ENCODE data around the gene SORCS2.

Gene SORCS2

DNA sequence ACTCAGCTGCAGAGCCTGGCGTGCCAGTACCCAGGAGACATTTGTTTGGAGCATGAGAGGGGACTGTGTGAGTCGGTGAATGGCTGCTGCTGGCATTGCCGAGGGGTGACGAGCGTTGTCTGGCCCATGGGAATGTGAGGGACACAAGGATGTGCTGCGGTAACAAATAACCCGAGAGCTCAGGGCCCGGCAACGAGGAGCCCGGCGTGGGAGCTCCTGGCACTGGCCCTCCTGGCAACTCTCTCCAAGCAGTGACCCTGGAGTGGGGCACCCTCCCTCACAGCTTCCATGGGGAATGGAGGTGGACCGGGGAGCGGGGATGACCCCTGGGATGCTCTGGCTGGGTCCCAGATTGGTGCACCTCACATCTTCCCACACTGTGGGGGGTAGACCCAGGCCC lies 44.0 kb upstream of the SORCS2 start:
- H3K9ac ChIP-seq (ENCODE audit: low read length) = no peak overlapping the region
- no peaks in the 10 kb centered on the region for H4K20me1 ChIP-seq (ENCODE audit: insufficient read depth, low read length)
- H2AFZ ChIP-seq (ENCODE audit: low read depth, low read length) = no peak overlapping the region
- H3K27me3 ChIP-seq (ENCODE audit: low read depth, low read length) = peaks cover 22% of the 10 kb centered on the region
- no peaks in the 10 kb centered on the region for H3K36me3 ChIP-seq (replicated peaks; ENCODE audit: low read depth, low read length)
- no peaks in the 10 kb centered on the region for H3K9me3 ChIP-seq (ENCODE audit: insufficient read depth, low read length)
- no peak overlapping the region for H3K4me2 ChIP-seq (ENCODE audit: low read length)
- no peaks in the 10 kb centered on the region for H3K4me1 ChIP-seq (ENCODE audit: low read length)
- TF ChIP-seq, protein P1, sequence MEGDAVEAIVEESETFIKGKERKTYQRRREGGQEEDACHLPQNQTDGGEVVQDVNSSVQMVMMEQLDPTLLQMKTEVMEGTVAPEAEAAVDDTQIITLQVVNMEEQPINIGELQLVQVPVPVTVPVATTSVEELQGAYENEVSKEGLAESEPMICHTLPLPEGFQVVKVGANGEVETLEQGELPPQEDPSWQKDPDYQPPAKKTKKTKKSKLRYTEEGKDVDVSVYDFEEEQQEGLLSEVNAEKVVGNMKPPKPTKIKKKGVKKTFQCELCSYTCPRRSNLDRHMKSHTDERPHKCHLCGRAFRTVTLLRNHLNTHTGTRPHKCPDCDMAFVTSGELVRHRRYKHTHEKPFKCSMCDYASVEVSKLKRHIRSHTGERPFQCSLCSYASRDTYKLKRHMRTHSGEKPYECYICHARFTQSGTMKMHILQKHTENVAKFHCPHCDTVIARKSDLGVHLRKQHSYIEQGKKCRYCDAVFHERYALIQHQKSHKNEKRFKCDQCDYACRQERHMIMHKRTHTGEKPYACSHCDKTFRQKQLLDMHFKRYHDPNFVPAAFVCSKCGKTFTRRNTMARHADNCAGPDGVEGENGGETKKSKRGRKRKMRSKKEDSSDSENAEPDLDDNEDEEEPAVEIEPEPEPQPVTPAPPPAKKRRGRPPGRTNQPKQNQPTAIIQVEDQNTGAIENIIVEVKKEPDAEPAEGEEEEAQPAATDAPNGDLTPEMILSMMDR (IDR thresholded peaks at IDR 0.05; ENCODE audit: low read depth, low read length) = no peak
- TF ChIP-seq EZH2phosphoT487 (IDR thresholded peaks at IDR 0.05; ENCODE audit: low read depth) = no peak
- no peak overlapping the region for H3K27ac ChIP-seq (ENCODE audit: low read length)
- no peaks in the 10 kb centered on the region for H3K79me2 ChIP-seq (ENCODE audit: low read length)
- H3K4me3 ChIP-seq (ENCODE audit: low read length) = no peak overlapping the region

DNA sequence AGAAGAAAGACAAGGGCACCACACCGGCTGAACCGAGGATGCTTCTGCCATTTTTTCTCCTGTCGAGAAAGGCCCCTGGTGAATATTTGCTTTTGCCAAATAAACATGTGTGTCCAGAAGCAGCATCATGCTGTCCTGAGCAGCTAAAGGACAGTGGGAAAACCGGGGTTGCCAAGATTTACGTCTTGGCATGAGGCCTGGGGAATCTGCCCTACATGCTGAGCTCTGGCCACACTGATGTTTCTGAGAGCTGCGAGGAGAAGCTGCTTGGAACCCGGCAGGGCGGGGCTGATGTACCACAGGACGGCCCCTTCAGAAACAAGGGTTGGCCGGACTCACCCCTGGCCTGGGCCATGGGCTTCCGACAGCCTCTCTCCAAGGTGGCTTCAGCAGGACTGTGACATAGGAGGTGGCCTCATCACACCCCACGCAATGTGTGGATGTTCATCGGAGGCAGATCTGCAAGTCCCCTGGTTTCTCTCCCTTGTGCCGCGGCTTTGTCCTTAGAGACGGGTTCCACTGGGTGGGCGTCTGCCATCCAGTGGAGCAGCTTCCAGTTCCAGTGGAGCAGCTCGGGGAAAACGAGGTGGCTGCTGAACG lies 42.2 kb upstream of the SORCS2 start:
- no peak overlapping the region for H3K27ac ChIP-seq (ENCODE audit: low read length)
- no peak overlapping the region for H2AFZ ChIP-seq (ENCODE audit: low read depth, low read length)
- no peaks in the 10 kb centered on the region for H4K20me1 ChIP-seq (ENCODE audit: insufficient read depth, low read length)
- no peak overlapping the region for H3K9ac ChIP-seq (ENCODE audit: low read length)
- no peak overlapping the region for H3K4me3 ChIP-seq (ENCODE audit: low read length)
- no peak overlapping the region for H3K4me2 ChIP-seq (ENCODE audit: low read length)
- H3K79me2 ChIP-seq (ENCODE audit: low read length) = no peaks in the 10 kb centered on the region
- H3K27me3 ChIP-seq (ENCODE audit: low read depth, low read length) = peaks cover 29% of the 10 kb centered on the region
- TF ChIP-seq, protein P1 (IDR thresholded peaks at IDR 0.05; ENCODE audit: low read depth, low read length) = no peak
- TF ChIP-seq EZH2phosphoT487 (IDR thresholded peaks at IDR 0.05; ENCODE audit: low read depth) = no peak
- no peaks in the 10 kb centered on the region for H3K4me1 ChIP-seq (ENCODE audit: low read length)
- no peaks in the 10 kb centered on the region for H3K36me3 ChIP-seq (replicated peaks; ENCODE audit: low read depth, low read length)
- H3K9me3 ChIP-seq (ENCODE audit: insufficient read depth, low read length) = no peaks in the 10 kb centered on the region

DNA sequence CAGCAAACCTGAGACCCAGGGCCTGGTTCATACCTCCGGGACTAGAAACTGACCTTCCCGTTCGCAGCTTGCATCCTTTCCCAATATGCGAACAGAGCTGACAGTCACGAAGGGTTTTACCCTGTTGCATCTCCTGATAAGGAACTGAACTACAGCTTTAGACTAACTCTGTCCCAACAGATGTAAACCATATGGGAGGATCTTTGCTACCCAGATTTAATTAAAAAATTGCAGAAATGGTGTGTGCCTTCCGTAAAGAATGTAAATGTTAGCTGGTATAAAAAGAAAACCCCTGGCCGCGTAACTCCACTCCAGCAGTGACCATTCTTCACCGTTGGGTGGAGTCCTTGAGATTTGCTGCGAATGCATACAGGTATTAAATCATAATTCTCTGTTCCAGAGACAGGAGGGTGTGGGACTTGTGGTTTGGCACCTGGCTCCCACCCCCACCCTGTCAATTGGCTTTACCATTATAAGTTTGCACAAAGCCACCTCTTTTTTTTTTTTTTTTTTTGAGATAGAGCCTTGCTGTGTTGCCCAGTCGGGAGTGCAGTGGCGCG lies 40.6 kb upstream of the SORCS2 start:
- H3K27ac ChIP-seq (ENCODE audit: low read length) = no peak overlapping the region
- H3K4me3 ChIP-seq (ENCODE audit: low read length) = no peak overlapping the region
- H3K9ac ChIP-seq (ENCODE audit: low read length) = no peak overlapping the region
- no peaks in the 10 kb centered on the region for H3K36me3 ChIP-seq (replicated peaks; ENCODE audit: low read depth, low read length)
- no peaks in the 10 kb centered on the region for H4K20me1 ChIP-seq (ENCODE audit: insufficient read depth, low read length)
- H2AFZ ChIP-seq (ENCODE audit: low read depth, low read length) = no peak overlapping the region
- H3K79me2 ChIP-seq (ENCODE audit: low read length) = no peaks in the 10 kb centered on the region
- no peak for TF ChIP-seq EZH2phosphoT487 (IDR thresholded peaks at IDR 0.05; ENCODE audit: low read depth)
- TF ChIP-seq, protein P1 (IDR thresholded peaks at IDR 0.05; ENCODE audit: low read depth, low read length) = peak; percentile 46
- no peak overlapping the region for H3K4me2 ChIP-seq (ENCODE audit: low read length)
- no peaks in the 10 kb centered on the region for H3K4me1 ChIP-seq (ENCODE audit: low read length)
- no peaks in the 10 kb centered on the region for H3K9me3 ChIP-seq (ENCODE audit: insufficient read depth, low read length)
- peaks cover 29% of the 10 kb centered on the region for H3K27me3 ChIP-seq (ENCODE audit: low read depth, low read length)

DNA sequence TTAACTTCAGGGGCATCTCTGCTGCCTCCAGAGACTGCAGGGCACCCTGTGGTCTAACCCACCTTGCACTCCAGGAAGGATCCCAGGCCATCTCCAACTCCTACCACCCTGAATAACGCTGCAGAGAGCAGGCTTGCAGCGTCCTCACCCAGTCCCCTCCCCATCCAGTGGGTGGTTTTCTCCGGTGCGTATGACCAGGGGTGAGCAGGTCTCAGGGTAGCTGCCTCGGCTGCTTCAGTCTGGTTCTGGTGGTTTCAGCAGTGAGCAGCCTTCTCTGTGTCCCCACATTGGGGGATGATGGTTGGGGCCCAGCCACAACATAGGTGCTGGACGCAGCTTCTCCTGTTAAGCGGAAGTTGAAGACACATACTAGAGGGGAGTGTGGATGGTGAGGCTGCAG lies 38.6 kb upstream of the SORCS2 start:
- no peak overlapping the region for H3K4me3 ChIP-seq (ENCODE audit: low read length)
- H3K36me3 ChIP-seq (replicated peaks; ENCODE audit: low read depth, low read length) = no peaks in the 10 kb centered on the region
- no peaks in the 10 kb centered on the region for H3K79me2 ChIP-seq (ENCODE audit: low read length)
- H3K27ac ChIP-seq (ENCODE audit: low read length) = no peak overlapping the region
- no peak overlapping the region for H2AFZ ChIP-seq (ENCODE audit: low read depth, low read length)
- TF ChIP-seq EZH2phosphoT487 (IDR thresholded peaks at IDR 0.05; ENCODE audit: low read depth) = no peak
- TF ChIP-seq, protein P1 (IDR thresholded peaks at IDR 0.05; ENCODE audit: low read depth, low read length) = no peak
- H3K9me3 ChIP-seq (ENCODE audit: insufficient read depth, low read length) = no peaks in the 10 kb centered on the region
- H3K9ac ChIP-seq (ENCODE audit: low read length) = no peak overlapping the region
- no peak overlapping the region for H3K4me2 ChIP-seq (ENCODE audit: low read length)
- no peaks in the 10 kb centered on the region for H4K20me1 ChIP-seq (ENCODE audit: insufficient read depth, low read length)
- peaks cover 29% of the 10 kb centered on the region for H3K27me3 ChIP-seq (ENCODE audit: low read depth, low read length)
- no peaks in the 10 kb centered on the region for H3K4me1 ChIP-seq (ENCODE audit: low read length)
